Ovary (tissue), 9 donors: ENCODE results near the gene FOXP1. TPM values are rescaled to one million over a fixed set of nuclear protein-coding genes. Genes with fewer than 3 reads are reported as not detected.

ENCODE experiments used
- DNase-seq, 5 donors: peaks; one replicate each; pipeline ENCODE4 v3.0.0-alpha.2; 2019 to 2020
- H3K27ac ChIP-seq, 2 donors: fragments of 200-600 bp; one replicate each; pipeline versions ENCODE4 v1.5.1 to v1.8.0; 2019 to 2022
- H3K27me3 ChIP-seq: fragments of 200-600 bp; one replicate; pipeline ENCODE4 v1.8.0; 2022
- H3K36me3 ChIP-seq: fragments of 200-600 bp; sonication (generic); one replicate; pipeline ENCODE4 v1.5.1; 2019
- H3K4me1 ChIP-seq: one replicate; pipeline ENCODE4 v1.8.1; 2013; ENCODE audit warnings: mild to moderate bottlenecking, moderate library complexity; ENCODE audit not compliant: insufficient read depth
- H3K4me3 ChIP-seq: fragments of 200-600 bp; sonication (generic); one replicate; pipeline ENCODE4 v1.5.1; 2017
- H3K9me3 ChIP-seq, 2 donors: fragments of 200-600 bp in 1 of 2; sonication (generic) in 1 of 2; one replicate each; pipeline versions ENCODE4 v1.5.1 to v1.8.1; 2013 to 2019; ENCODE audit warnings: mild to moderate bottlenecking in 1 of 2, moderate library complexity in 1 of 2
- EP300 ChIP-seq: sonication (generic); formaldehyde crosslinking; IDR thresholded peaks from one replicate; pipeline ENCODE4 v1.6.1; 2017; ENCODE audit warnings: antibody characterized with exemption
- POLR2A ChIP-seq: fragments of 450-650 bp; IDR thresholded peaks from one replicate; pipeline ENCODE4 v1.6.1; 2017; ENCODE audit warnings: antibody characterized with exemption, mild to moderate bottlenecking, moderate library complexity
- WGBS, 3 donors: extraction: QIAGEN DNeasy Blood & Tissue Kit in 1 of 3; methylation state at CpG; one replicate each; pipeline versions ENCODE4 v1.1.5 to v1.1.7; 2013 to 2017; 5-methylcytosine and 5-hydroxymethylcytosine counted together
- intact Hi-C, 4 donors: fragments of 100-400 bp; cut with DNase I; formaldehyde crosslinking; loops; one replicate each; pipeline versions ENCODE4 v1.11.0 to v1.15.1; 2022 to 2023
- polyA plus RNA-seq, 2 donors: library from polyadenylated mRNA; stranded (reverse); fragments of 200-250 nt in 1 of 2; fragments of 350-450 nt in 1 of 2; fragmentation: Illumina TruSeq in 1 of 2; extraction: RNeasy Lipid Tissue Mini Kit (QIAGEN cat#74804) in 1 of 2; gene quantifications; one replicate each; pipeline ENCODE4 v1.2.3, GENCODE V29; 2013 to 2014
- total RNA-seq, 7 donors: library from RNA; depleted of rRNA in 2 of 7; stranded (reverse); fragments of >200 nt in 2 of 7; fragmentation: NEBNext Ultra II Directional in 3 of 7; extraction: Animal tissue kit (Norgen Biotek cat#: 25700) in 3 of 7; gene quantifications; one replicate each; pipeline versions ENCODE4 v1.1.0 to v1.2.4, GENCODE V29; 2016 to 2023
- TF ChIP-seq, protein P1 (sequence below), 3 donors: fragments of 450-650 bp in 2 of 3; fragments of 200-600 bp in 1 of 3; IDR thresholded peaks; one replicate each; pipeline versions ENCODE4 v1.5.1 to v1.8.0; 2016 to 2022; ENCODE audit warnings: antibody characterized with exemption in 3 of 3, mild to moderate bottlenecking in 1 of 3
- donor health status: DM: no; HTN: no; CAD: no; lungs with moderate emphysema.
- donor health status: DM: no; HTN: no; CAD: no.
- donor health status: Bipolar disorder and iron deficiency.
- donor health status: DM: yes; HTN: yes; CAD: no.
- donor health status: DM: no; HTN: no; CAD: no.
- donor health status: DM: yes; HTN: yes; CAD: no.

The FOXP1 gene
- total and polyA plus RNA-seq, 9 donors = 31.7 to 126 (median 114) TPM

GRCh38 chr3:71465371-71466036 lies 118.0 kb downstream of the FOXP1 start:
- H3K4me1 ChIP-seq = peaks cover 1% of the 10 kb centered on the region
- no peak for DNase-seq
- no peak overlapping the region for H3K27ac ChIP-seq
- no peaks in the 10 kb centered on the region for H3K27me3 ChIP-seq
- TF ChIP-seq POLR2A = no peak
- TF ChIP-seq, protein P1, sequence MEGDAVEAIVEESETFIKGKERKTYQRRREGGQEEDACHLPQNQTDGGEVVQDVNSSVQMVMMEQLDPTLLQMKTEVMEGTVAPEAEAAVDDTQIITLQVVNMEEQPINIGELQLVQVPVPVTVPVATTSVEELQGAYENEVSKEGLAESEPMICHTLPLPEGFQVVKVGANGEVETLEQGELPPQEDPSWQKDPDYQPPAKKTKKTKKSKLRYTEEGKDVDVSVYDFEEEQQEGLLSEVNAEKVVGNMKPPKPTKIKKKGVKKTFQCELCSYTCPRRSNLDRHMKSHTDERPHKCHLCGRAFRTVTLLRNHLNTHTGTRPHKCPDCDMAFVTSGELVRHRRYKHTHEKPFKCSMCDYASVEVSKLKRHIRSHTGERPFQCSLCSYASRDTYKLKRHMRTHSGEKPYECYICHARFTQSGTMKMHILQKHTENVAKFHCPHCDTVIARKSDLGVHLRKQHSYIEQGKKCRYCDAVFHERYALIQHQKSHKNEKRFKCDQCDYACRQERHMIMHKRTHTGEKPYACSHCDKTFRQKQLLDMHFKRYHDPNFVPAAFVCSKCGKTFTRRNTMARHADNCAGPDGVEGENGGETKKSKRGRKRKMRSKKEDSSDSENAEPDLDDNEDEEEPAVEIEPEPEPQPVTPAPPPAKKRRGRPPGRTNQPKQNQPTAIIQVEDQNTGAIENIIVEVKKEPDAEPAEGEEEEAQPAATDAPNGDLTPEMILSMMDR (IDR thresholded peaks at IDR 0.05) = no peak
- no peak for TF ChIP-seq EP300
- H3K9me3 ChIP-seq = no peaks in the 10 kb centered on the region
- H3K4me3 ChIP-seq = no peak overlapping the region
- no peaks in the 10 kb centered on the region for H3K36me3 ChIP-seq
- WGBS, 3 donors = 90 to 97% (median 94%) methylated on average over 13 of the region's 13 CpGs
- intact Hi-C loops = no loop called here

DNA sequence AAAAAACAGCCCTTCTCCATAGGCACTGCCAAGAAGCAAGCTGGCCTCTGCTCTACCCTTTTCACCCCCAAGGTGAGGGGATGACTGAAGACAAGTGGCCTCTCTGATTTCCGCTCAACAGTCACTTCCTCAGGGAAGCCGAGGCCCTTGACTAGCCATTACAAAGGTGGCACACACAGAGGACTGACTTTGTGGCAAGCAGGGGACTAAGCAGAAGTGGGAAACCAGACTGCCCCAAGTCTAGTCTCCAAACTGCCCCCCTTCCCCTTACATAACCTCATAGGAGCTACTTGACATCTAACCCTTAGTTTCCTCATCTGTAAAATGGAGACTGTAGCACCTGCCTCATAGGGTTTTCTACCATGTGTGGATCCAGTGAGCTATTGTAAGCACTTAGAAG lies 118.9 kb downstream of the FOXP1 start:
- no peak overlapping the region for H3K27ac ChIP-seq
- 73 to 100% (median 91%) methylated on average over 2 of the region's 2 CpGs for WGBS, 3 donors
- H3K4me3 ChIP-seq = no peak overlapping the region
- no peaks in the 10 kb centered on the region for H3K36me3 ChIP-seq
- no peak for DNase-seq
- TF ChIP-seq, protein P1 (IDR thresholded peaks at IDR 0.05) = no peak
- TF ChIP-seq EP300 (no peak), POLR2A (no peak)
- intact Hi-C loops = no loop called here
- no peaks in the 10 kb centered on the region for H3K27me3 ChIP-seq
- no peaks in the 10 kb centered on the region for H3K9me3 ChIP-seq
- peaks cover 1% of the 10 kb centered on the region for H3K4me1 ChIP-seq

DNA sequence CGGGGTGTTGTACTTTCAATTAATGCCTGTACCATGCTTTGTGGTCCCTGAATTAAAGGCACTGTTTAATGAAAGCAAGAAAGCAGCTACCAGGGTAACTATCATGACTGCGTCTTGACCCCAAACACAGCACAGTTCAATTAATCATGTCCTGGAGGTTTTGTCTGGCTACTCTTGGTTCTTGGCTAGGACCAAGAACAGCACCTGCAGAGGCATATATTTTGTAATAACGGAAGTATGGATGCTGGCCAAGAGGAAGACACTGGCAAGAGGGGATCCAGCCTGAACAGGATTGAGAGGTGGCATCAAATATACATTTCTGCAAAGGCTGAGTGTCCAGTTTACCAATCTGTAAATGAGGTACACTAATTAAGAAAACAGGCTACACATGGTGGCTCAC lies 119.9 kb downstream of the FOXP1 start:
- no peak overlapping the region for H3K27ac ChIP-seq
- no peaks in the 10 kb centered on the region for H3K36me3 ChIP-seq
- no peaks in the 10 kb centered on the region for H3K27me3 ChIP-seq
- 81 to 90% (median 85%) methylated on average over 3 of the region's 3 CpGs for WGBS, 3 donors
- DNase-seq = no peak
- H3K4me3 ChIP-seq = no peak overlapping the region
- no peak for TF ChIP-seq POLR2A
- TF ChIP-seq, protein P1 (IDR thresholded peaks at IDR 0.05) = no peak
- TF ChIP-seq EP300 = no peak
- H3K9me3 ChIP-seq = no peaks in the 10 kb centered on the region
- intact Hi-C loops = no loop called here
- H3K4me1 ChIP-seq = peaks cover 1% of the 10 kb centered on the region

DNA sequence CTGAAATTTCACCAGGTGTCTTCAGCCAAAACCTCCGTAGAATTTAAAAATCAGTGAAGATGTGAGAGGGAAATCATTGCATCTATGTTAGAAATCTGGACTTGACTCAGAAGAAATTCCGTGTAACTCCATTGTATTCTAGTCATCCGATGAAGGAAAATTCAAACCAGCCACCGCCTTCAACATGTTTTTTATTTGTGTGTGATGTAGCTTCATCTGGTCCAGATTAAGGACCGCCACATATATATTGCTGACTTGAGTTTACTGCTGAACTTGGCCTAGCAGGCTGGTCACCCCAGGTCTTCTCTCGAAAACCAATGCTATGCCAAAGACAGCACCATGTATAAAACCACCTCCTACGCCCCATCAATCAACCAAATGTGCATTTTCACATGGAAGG lies 120.9 kb downstream of the FOXP1 start:
- no peaks in the 10 kb centered on the region for H3K27me3 ChIP-seq
- TF ChIP-seq EP300 (no peak), POLR2A (no peak)
- TF ChIP-seq, protein P1 (IDR thresholded peaks at IDR 0.05) = no peak
- DNase-seq = no peak
- no peak overlapping the region for H3K27ac ChIP-seq
- 96 to 98% (median 96%) methylated on average over 7 of the region's 7 CpGs for WGBS, 3 donors
- no peak overlapping the region for H3K4me3 ChIP-seq
- H3K9me3 ChIP-seq = no peaks in the 10 kb centered on the region
- intact Hi-C loops = no loop called here
- peaks cover 1% of the 10 kb centered on the region for H3K4me1 ChIP-seq
- no peaks in the 10 kb centered on the region for H3K36me3 ChIP-seq
